Fibroblast of lung (primary cell): Measurements from ENCODE around the gene IL17REL.

Experiments used
- EZH2 ChIP-seq: IDR thresholded peaks from 2 replicates; pipeline ENCODE4 v1.5.1; 2012; ENCODE audit warnings: low read length, control low read depth, mild to moderate bottlenecking; ENCODE audit errors: missing control alignments
- TF ChIP-seq, protein P1 (sequence below), 2 donors: IDR thresholded peaks in 1 of 2; conservative IDR thresholded peaks in 1 of 2; 1 replicate in 1 of 2; 2 replicates in 1 of 2; pipeline ENCODE4 v1.5.1; 2011 to 2012; ENCODE audit warnings: low read length in 2 of 2, control low read depth in 1 of 2, inconsistent platforms in 1 of 2, low read depth in 1 of 2, mild to moderate bottlenecking in 1 of 2

DNA sequence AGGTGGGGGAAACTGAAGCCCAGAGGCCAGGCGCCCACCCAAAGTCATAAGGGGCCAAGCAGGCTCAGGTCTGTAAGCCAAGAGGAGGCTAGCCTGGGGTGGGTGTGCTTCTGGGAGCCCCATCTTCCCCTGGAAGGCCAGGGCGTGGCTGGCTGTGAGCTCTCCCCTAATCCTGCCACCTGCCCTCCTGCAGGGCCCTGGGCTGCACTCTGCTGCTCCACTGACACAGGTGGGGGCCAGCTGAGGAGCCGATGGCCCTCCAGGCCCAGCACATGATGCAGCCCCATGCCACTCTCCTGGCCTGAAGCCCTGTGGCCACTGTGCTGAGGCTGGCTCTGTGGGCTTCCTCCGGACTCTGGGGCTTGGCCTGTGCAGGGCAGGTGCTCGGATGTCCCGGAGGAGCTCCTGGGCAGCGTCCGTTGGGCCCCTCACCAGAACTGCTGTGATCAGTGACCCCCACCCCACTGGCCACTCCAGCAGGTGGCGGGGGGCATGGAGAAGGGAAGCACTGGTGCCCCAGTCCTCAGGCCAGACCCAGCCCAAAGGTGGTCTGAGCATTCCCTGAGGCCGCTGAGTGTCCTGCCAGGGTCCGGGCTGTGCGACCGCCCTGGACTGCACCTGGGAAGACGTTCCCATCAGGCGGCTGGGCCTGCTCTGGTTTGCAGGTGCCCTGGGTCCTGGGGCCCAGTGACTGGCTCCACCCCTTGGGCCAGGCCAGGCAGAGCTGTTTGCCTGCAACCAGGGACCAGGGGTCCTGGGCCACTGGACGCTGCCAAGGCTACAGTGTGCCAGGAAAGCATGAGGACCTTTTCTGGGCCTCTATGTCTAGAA is 43.5 kb downstream of the IL17REL start:
- no peak for TF ChIP-seq EZH2
- TF ChIP-seq, protein P1, sequence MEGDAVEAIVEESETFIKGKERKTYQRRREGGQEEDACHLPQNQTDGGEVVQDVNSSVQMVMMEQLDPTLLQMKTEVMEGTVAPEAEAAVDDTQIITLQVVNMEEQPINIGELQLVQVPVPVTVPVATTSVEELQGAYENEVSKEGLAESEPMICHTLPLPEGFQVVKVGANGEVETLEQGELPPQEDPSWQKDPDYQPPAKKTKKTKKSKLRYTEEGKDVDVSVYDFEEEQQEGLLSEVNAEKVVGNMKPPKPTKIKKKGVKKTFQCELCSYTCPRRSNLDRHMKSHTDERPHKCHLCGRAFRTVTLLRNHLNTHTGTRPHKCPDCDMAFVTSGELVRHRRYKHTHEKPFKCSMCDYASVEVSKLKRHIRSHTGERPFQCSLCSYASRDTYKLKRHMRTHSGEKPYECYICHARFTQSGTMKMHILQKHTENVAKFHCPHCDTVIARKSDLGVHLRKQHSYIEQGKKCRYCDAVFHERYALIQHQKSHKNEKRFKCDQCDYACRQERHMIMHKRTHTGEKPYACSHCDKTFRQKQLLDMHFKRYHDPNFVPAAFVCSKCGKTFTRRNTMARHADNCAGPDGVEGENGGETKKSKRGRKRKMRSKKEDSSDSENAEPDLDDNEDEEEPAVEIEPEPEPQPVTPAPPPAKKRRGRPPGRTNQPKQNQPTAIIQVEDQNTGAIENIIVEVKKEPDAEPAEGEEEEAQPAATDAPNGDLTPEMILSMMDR (conservative IDR thresholded peaks at IDR 0.05 in 1 of 2, IDR thresholded peaks at IDR 0.05 in 1 of 2; ENCODE audit: low read depth in 1 of 2, low read length in 2 of 2) = no peak
